Uterus (tissue), 2 donors: Measurements from ENCODE around the gene SFXN1.

Source experiments
- CTCF ChIP-seq, 4 experiments: fragments of 200-600 bp in 2 of 4; fragments of 450-650 bp in 2 of 4; sonication (generic) in 2 of 4; IDR thresholded peaks; one replicate each; pipeline ENCODE4 v1.5.1; 2016 to 2019; ENCODE audit warnings: antibody characterized with exemption in 4 of 4, mild to moderate bottlenecking in 2 of 4, moderate library complexity in 1 of 4
- POLR2A ChIP-seq, 2 donors: fragments of 450-650 bp; IDR thresholded peaks; one replicate each; pipeline ENCODE4 v1.6.1; 2016; ENCODE audit warnings: antibody characterized with exemption in 2 of 2, mild to moderate bottlenecking in 1 of 2, moderate library complexity in 1 of 2

- TF ChIP-seq POLR2A (IDR thresholded peaks at IDR 0.05): no peak
- TF ChIP-seq CTCF (IDR thresholded peaks at IDR 0.05): no peak
Observed at GRCh38 chr5:175556794-175557193, 78.4 kb downstream of the SFXN1 start.
